ENCODE results near the gene CGAS.
"Not testable (repeated sequence)": the region's sequence is repeated elsewhere in the genome, so short reads cannot be mapped to it uniquely, and the experiment has no call there.

CGAS gene

GRCh38 chr6:73452107-73452461 lies at the start of gene CGAS:
CGAS (minus strand) TSS chr6:73452297; CDS start chr6:73452181, 116 bp downstream.
- DNase-seq, result peak in 10 of 14 donors; percentile 10 to 70 (median 50)

- no peak for DNase-seq
Measured at GRCh38 chr6:73497915-73498314, 45.8 kb upstream of the CGAS start.

DNA sequence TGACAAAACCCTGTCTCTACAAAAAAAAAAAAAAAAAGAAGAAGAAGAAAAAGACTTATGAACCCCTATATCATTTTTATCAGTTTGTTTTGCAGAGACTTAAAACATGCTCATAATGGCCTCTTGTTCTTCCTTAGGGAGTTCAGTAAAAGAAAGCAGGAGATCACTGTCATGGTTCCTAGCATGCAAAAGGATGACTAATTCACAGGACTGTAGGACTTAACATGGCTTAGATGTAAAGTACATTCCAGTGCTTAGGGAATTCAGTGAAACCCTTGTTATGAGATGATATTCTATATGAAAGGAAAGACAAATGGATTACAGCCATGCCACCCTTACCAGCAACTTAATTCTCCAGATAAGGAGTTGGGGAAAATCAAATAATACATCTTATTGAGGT lies 39.3 kb upstream of the CGAS start:
- DNase-seq, result no peak

DNA sequence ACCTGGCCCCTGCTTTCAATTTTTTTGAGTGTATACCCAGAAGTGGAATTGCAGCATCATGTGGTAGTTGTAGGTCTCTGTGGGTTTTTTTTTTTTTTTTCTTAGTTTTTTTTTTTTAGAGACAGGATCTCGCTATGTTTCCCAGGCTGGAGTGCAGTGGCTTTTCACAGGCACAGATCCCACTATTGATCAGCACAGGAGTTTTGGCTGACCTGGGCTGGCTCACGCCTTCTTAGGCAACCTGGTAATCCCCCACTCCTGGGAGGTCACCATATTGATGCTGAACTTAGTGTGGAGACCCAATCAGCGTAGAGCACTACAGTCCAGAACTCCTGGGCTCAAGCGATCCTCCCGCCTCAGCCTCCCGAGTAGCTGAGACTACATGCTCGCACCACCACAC lies 35.4 kb upstream of the CGAS start:
- DNase-seq, result no peak

- DNase-seq, result no peak
Measured at GRCh38 chr6:73484438-73484837, 32.3 kb upstream of the CGAS start.

- no peak for DNase-seq
Measured at GRCh38 chr6:73481969-73482368, 29.9 kb upstream of the CGAS start.

DNA sequence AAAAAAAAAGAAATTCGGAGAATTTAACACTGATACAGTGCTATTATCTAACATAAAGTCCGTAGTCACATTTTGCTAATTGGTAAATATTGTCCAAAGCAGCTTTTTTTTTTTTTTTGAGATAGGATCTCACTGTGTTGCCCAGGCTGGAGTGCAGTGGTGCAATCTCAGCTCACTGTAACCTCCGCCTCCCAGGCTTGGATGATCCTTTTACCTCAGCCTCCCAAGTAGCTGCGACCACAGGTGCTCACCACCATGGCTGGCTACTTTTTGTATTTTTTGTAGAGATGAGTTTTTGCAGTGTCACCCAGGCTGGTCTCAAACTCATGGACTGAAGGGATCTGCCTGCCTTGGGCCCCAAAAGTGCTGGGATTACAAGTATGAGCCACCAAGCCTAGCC lies 25.3 kb upstream of the CGAS start:
- DNase-seq, result no peak

GRCh38 chr6:73476723-73477122 lies 24.6 kb upstream of the CGAS start:
- DNase-seq, result no peak

- no peak for DNase-seq
Measured at GRCh38 chr6:73471686-73472290, 19.7 kb upstream of the CGAS start.

GRCh38 chr6:73461537-73462350 lies 9.6 kb upstream of the CGAS start, which contains the start of gene MTO1:
MTO1 (plus strand) TSS chr6:73461737; CDS start chr6:73461855, 118 bp downstream.
- DNase-seq, result peak; percentile 21 to 87 (median 72)

DNA sequence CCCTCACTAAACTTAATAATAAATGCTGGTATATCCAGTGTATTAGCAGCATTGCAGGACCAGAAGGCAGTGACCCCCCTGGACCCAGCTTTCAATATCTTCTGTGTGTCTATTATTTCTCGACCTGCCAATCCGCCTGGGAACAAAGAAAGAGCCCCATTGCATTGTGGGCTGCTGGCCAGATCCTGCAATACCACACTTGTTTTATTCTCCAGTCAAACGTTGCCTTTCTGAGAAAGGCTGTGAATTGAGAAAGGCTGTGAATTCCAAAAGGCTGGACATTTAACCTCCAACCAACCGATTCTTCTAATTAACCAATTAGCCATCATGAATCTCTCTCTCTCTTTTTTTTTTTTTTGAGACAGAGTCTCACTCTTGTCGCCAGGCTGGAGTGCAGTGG lies 8.0 kb upstream of the CGAS start:
- peak in 10 of 14 donors; percentile 3 to 45 (median 22) for DNase-seq

DNA sequence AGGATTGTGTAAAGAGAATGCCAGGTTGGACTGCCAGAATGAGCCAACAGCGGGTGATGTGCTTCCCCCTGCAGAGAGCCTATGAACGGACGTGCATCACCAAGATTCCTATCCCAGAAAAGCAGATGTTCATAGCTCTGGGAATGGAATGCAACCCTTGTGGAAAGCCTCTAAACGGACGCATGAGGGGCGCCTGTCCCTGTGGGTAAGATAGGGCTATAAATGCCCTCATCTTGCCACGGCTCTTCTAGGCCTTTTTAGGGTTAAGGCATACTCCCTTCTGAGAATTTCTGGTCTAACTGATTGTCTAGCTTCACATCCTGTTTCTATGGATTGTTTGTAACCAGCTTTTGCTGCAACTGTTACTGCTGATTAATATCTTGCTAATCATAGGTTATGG lies 7.4 kb upstream of the CGAS start:
- DNase-seq, result not testable (repeated sequence)

GRCh38 chr6:73455865-73456629 lies 4.0 kb upstream of the CGAS start:
- DNase-seq, result no peak

GRCh38 chr6:73451223-73452106 lies 632 bp downstream of the CGAS start:
- peak in 10 of 14 donors; percentile 22 to 70 (median 48) for DNase-seq

- no peak for DNase-seq
Measured at GRCh38 chr6:73443555-73443954, 8.5 kb downstream of the CGAS start.

DNA sequence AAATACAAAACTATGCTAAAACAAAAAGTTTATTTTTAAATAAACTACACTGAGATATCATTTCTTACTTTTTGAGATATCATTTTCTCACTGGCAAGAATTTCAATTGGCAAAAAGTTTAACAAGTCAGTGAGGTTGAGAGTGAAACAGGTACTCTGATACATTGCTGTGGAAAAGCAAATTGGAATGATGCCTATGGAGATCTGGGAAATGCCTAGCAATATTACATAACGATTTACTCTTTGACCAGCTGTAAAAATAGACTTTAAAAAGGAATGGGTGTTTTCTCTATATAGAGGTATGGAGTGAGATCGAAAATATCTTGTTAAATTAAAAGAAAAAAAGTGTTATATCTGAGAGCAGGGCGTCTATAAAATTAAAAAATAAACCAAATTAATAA lies 16.9 kb downstream of the CGAS start:
- no peak for DNase-seq

GRCh38 chr6:73421534-73421933 lies 30.6 kb downstream of the CGAS start:
- DNase-seq, result no peak

GRCh38 chr6:73418081-73418741 lies 33.9 kb downstream of the CGAS start:
- no peak for DNase-seq

DNA sequence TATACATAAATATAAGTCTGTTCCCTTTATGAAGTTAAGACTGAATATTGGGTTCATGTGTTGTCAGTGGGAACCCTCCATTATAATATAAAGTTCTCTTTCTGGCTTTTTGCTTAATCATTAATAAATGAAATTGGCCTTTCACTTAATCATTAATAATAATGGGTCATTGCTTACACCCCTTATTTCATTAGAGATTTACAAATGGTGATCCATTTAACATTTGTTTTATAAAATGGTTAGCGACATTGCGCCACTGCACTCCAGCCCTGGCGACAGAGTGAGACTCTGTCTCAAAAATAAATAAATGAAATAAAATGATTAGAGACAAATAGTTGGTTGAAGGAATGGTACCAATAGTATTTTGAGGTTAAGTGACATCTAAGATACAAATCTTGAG lies 39.0 kb downstream of the CGAS start:
- no peak for DNase-seq

DNA sequence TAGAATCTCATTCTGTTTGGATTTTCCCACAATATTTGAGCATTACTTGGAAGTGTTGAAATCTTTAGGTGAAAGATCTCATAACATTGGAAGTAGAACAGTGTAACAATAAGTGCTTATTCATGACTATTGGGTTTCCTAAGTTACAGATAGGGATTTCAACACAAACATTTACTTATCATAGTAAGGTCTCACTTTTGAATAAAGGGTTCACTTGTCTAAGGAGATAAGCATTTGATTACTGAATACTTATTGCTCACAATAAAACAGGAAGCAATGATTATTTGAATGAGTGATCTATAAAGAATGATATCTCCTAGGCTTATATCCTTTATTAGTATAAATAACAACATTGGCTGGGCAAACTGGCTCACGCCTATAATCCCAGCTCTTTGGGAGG lies 42.7 kb downstream of the CGAS start:
- no peak for DNase-seq

DNA sequence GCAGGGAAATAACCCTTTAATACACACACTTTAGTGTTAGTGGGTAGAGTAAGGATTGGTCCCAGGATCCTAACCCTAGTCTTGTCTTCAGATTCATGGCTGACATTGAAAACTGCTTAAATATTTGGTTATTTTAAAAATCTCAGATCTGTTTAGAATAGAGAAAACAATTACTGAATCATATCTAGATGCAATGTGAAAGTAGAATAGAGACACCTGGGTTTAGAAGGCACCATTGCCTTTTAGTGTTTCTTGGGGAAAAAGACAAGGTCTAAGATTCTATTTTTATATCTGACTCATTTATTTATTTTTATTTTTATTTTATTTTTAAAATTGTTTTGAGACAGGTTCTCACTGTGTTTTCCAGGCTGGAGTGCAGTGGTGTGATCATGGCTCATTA lies 51.4 kb downstream of the CGAS start:
- DNase-seq, result no peak

DNA sequence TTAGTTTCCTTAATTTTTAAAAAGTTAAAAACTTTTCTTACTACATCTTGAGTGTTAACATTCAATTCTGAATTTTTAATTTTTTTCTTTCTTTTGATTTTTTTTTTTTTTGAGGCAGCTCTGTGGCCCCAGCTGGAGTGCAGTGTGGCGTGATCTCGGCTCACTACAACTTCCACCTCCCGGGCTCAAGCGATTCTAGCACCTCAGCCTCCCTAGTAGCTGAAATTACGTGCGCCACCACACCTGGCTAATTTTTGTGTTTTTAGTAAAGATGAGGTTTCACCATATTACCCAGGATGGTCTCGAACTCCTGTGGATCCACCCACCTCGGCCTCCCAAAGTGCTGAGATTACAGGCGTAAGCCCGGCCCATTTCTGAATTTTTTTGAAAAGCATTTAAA lies 56.2 kb downstream of the CGAS start:
- DNase-seq, result no peak

All from C1 segment of cervical spinal cord (tissue), 14 donors.